ENCODE results near the gene CTBP2. TPM values are rescaled to one million over a fixed set of nuclear protein-coding genes. Genes with fewer than 3 reads are reported as not detected.
A peak's percentile ranks its signal among the peaks of the same experiment; 100 is the strongest.

CTBP2 gene
- total RNA-seq, 1 donor from 2014 or later = 32.6 TPM

GRCh38 chr10:125147971-125148439 lies 12.4 kb downstream of the CTBP2 start:
- DNase-seq (ENCODE audit: low spot score in 2 of 2) = no peak
- FAIRE-seq = no peak

DNA sequence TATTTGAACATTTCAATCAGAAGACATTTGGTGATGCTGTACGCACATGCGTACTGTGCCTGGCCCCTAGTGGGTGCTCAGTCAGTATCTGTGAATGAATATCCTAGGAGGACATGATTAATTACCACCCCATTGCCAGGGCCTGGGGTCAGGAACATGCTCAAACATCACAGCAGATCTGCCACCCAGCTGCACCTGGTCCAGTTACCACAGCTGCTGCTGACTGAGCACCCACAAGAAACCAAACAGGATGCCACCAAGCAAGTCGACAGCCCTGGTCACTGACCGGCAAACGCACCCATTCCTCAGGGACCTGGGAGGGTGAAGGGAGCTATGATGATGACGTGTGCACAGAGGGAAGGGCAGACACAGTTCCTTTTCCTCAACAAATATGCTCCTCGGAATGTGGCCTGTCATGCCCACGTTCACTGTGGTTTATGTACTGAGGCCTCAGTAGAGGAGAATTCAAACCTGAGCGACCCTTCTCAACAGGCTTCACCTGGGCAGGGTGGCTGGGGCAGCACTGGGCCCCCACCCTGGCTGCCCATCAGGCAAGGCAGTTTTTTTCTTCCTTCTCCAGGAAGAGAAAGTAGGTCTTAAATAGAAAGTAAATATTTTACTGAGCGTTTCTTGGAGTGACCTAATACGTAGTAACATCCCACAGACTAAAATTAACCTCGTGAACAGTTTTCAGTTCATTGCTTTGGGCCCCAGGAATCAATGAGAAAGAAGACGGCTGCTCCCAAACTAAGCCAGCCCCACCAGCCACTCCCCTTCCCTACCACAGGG lies 13.4 kb downstream of the CTBP2 start:
- DNase-seq (ENCODE audit: low spot score in 2 of 2) (no peak), FAIRE-seq (no peak)

GRCh38 chr10:125145636-125146035 lies 14.7 kb downstream of the CTBP2 start:
- FAIRE-seq (no peak), DNase-seq (ENCODE audit: low spot score in 2 of 2) (no peak)

DNA sequence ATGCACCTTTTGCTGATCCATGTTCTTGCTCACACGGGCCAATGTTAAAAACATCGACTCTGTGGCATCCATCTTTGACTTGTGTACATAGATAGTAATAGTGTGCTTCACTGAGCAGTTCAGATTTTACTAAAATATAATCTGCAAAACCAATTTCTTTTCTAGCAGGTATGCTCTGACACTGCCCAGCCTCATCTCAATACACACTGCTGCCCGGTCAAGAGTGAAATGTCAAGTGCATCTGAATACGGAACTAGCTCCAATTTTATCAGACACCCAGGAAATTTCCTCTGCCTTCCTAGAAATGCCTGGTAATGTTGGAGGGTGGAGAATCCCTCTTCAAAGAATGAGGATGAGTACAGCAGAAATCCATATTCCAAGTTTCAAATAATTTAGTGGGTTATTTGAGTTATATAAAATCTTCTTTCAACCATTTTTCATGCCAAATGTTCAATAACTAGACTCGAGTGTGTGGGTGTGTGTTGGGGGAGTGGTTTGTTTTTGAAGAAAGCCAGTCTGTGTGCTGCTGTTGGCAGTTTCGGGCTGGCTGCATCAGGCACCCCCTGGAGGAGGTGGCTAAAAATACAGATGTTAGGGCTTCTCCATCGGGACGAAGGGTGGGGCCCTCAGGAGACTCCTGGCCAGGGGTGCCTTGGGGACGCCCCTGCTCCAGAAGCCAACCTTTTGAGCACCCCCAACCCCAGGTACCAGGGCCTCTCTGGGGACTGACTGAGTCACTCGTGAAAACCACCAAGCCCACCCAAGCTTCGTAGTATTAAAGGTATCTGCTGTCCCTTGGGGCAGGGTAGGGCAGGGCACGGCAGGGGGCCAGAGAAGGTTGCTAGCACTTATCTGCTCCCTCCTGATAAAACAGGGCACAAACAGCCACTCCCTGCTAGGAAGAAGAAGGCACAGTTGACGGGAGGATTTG lies 15.4 kb downstream of the CTBP2 start:
- no peak for FAIRE-seq
- peak in 1 of 2 donors; percentile 59 for DNase-seq (ENCODE audit: low spot score in 2 of 2)

DNA sequence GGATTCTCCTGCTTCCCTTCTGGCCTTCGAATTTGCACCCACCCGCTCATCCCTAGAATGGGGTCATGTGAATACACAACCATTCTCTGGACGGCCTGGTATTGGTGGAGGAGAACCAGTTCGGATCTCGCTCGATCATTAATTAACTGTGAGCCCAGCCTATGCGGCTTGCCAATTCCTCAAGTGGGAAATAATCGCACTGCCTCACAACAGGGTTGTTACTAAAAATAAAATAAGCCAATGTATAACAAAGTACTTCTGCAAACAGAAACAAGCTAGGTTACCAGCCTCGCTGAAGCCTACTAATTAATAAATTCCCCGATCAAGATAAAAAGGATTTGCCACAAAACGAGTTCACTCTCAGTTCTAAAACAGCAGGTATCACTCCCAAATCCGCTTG lies 16.2 kb downstream of the CTBP2 start:
- DNase-seq (ENCODE audit: low spot score in 2 of 2) (no peak), FAIRE-seq (no peak)

- FAIRE-seq = no peak
- no peak for DNase-seq (ENCODE audit: low spot score in 2 of 2)
These were observed 17.4 kb downstream of the CTBP2 start for GRCh38 chr10:125142946-125143345.

DNA sequence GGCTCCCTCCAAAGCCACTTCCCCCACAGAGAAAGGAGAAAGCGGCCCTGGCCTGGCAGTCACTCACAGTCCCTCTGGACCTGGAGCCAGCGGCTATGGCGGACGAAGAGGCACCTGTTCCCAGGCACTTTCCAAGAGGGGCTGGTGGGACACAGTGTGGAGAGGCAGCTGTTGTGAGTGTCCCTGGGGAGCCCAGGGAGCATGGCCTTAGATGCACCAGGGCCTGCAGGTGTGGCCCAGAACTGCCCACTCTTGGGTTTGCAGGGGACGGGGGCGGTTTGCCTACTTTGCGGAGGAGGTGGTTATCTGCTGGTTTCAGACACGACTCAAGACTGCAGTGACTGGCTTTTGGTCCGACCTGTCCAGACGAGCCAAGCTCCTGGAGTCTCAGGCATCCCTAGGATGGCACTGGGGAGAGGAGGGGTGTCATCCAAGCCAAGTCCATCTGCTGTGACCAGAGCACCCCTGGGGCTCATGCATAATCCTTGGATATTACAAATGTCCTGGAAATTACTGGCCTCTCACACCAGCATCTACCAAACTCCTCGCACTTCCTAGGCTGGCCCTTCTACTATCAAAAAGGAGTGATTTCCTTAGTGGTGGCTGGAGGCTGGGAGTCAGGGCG lies 18.4 kb downstream of the CTBP2 start:
- FAIRE-seq (no peak), DNase-seq (ENCODE audit: low spot score in 2 of 2) (no peak)

GRCh38 chr10:125141150-125141859 lies 19.1 kb downstream of the CTBP2 start:
- DNase-seq (ENCODE audit: low spot score in 2 of 2) = no peak
- FAIRE-seq = no peak

DNA sequence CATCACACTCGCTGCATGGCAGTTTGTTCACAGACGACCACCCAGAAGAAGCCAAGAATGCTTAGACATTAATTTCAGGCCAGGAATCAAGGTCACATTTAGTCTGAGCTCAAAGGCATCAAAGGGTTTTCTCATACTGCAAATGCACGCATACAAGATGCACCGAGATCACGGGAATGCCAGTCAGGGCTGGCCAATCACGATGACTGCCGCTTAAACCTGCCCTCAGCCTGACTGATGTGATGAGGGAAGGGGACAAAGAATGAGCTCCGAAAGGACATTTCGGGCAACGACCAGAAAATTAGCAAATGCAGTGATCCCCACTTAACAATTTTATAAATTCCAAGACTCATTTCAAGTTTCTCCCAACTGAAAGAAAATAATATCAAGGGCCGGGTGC lies 20.2 kb downstream of the CTBP2 start:
- DNase-seq (ENCODE audit: low spot score in 2 of 2) = no peak
- FAIRE-seq = no peak

- DNase-seq (ENCODE audit: low spot score in 2 of 2) = no peak
These were observed 22.5 kb downstream of the CTBP2 start for GRCh38 chr10:125137601-125138438.

GRCh38 chr10:125136087-125136486 lies 24.3 kb downstream of the CTBP2 start:
- DNase-seq (ENCODE audit: low spot score in 2 of 2) = no peak
- no peak for FAIRE-seq

More at GRCh38 chr10:125137601-125138438, 22.5 kb downstream of the CTBP2 start:
- FAIRE-seq = no peak

DNA sequence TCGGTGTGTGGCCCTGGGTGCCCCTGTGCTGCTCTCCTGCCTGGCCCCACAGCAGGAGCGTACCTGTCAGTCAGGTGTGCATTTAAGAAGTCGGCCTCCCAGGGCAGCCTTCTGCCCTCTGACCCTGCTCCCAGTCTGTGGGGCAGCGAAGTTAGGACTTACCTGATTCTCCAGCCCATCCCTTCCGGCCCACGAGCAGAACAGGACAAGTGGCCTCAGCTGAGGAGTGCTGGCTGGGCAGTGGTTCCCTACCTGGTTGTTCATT lies 24.7 kb downstream of the CTBP2 start:
- DNase-seq (ENCODE audit: low spot score in 2 of 2) = no peak
- no peak for FAIRE-seq

DNA sequence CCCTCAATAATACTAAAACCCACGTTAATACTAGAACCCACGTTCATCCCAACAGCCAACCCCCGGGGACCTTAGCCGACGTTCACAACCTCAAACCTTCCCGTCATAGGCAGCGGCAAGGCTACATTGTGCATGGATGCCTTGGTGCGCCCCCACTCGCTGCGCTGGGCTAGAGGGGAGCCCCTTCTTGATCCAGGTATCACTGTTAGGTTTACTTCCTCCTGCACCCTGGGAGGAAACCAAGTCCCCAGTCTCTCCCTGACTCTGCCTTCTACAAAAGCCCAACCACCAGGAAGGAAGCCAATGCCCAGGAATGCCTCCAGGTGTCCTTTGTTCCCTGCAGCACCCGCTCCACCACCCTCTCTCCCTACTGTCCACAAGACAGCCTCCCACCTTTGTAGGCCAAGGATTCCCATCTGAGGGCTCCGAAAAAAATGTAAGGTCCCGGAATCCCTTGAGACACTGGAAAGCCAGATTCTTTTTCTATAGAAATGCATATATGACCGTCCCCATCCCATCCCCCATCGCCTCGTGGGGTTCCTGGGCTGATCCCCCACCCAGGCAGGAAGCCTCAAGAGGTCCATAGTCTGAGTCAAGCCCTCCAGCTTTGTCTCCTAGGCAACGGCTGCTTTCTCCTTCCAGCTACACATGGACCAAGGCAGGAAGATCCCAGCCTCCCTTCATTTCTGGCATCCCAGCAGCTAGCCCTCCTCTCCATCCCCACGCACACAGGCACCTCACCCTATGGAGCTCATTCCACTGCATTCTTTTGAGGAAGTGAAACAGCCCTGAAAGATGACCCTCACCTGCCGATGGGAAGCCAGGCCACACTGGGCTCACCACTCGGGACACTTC lies 25.2 kb downstream of the CTBP2 start:
- FAIRE-seq = no peak
- no peak for DNase-seq (ENCODE audit: low spot score in 2 of 2)

DNA sequence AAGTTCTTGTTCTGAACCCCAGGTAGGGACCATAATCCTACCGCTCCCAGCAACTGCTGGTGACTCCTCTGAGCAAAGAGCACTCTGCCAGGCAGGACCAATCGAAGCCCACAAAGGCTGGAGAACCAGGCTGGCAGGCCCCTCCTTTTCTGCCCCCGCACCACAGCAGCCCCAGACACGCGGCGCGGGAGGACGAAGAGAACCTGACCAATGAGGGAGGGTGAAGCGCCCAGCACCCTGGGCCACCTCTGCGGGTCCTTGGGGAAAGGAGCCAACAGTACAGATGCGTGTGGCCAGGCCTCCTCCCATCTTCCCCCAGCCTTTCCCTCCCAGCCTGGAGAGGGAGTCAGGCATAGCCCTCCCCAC lies 25.9 kb downstream of the CTBP2 start:
- FAIRE-seq (no peak), DNase-seq (ENCODE audit: low spot score in 2 of 2) (no peak)

DNA sequence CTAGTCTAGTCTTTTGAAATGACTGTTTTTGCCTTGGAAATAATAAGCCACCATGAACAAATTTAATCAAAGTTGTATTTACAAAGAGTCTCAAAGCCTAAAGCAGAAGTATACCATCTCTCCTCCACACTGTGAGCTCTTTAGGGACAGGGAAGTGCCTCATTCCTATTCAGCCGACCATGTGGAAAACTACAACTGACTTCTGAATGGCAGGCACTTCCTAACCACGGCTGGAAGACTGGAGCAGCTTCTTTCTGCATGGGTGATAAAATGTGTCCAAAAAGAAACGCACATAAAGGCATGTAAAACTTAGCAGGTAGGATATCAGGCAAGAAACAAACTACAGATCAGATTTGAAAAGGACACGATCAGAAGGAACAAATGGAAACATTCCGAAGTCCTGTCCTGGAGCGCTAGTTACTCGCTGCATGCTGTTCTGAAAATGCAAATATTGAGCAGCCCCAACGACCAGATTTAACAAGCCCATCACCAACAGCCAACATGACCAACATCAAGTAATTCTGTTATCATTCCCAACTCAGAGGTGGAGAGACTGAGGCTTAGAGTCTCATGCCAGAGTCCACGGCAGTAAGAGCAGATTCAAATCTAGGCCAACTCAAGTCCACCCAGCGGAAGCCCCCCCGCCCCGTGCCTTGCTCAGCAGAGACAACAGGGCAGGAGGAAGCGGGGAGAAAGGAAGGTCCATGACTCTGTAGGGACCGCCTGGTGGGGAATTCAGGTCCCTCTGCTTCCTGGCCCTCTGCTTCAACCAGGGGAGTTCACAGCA lies 26.5 kb downstream of the CTBP2 start:
- DNase-seq (ENCODE audit: low spot score in 2 of 2) (no peak), FAIRE-seq (no peak)

DNA sequence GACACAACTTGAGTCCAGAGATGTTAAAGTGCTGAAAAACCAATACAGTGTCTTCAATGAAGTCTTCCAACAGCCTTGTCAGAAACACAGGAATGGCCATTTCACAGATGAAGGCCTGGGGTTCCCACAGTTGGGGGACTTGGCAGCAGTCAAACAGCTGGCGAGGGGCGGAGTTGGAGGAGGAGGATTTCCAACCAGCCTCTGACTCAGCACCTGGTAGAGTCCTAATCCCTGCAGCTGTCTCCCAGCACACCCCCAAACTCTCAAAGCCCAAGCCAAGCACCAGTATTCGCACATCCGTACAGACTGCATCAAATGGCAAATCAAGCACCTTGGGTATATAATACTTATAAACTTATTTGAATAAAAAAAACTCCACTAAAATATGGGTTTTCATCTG lies 28.0 kb downstream of the CTBP2 start:
- DNase-seq (ENCODE audit: low spot score in 2 of 2) (no peak), FAIRE-seq (no peak)

DNA sequence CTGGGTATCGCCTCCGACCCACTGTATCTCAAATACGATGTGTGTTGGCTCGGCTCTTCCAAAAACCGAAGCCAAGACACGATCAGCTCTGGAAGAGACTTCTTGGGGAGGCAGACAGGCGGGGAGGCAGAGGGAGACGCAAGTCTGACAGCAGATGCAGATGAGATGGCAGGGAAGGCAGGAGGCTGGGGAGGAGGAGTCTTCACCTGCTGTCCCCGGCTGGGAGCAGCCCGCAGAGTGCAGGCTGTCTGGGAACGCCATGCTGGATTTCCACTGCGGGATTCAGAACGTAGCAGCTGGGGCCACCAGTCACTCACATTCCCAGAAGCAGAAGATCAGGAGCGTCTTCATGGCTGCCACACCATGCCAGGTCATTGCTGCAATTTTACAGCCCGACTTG lies 29.4 kb downstream of the CTBP2 start:
- FAIRE-seq = no peak
- DNase-seq (ENCODE audit: low spot score in 2 of 2) = no peak

GRCh38 chr10:125130260-125130659 lies 30.1 kb downstream of the CTBP2 start:
- DNase-seq (ENCODE audit: low spot score in 2 of 2) (no peak), FAIRE-seq (no peak)

All from frontal cortex (tissue), 4 donors.